Measurements from ENCODE around the gene EFCAB9.

EFCAB9 gene

GRCh38 chr5:172207511-172207910 lies 13.5 kb downstream of the EFCAB9 start:
- Histone ChIP-seq H3K27me3 (ENCODE audit: low read depth, low read length) (no peaks in the 10 kb centered on the region), H3K9ac (ENCODE audit: low read length) (no peak overlapping the region), H3K9me3 (ENCODE audit: insufficient read depth, low read length) (no peaks in the 10 kb centered on the region), H3K27ac (ENCODE audit: low read length) (no peak overlapping the region), H3K79me2 (ENCODE audit: low read length) (no peaks in the 10 kb centered on the region), H3K4me1 (ENCODE audit: low read length) (no peaks in the 10 kb centered on the region), H4K20me1 (ENCODE audit: insufficient read depth, low read length) (no peaks in the 10 kb centered on the region), H3K4me2 (ENCODE audit: low read length) (no peak overlapping the region), H2AFZ (ENCODE audit: low read depth, low read length) (no peak overlapping the region), H3K4me3 (ENCODE audit: low read length) (no peak overlapping the region), H3K36me3 (replicated peaks; ENCODE audit: low read depth, low read length) (peaks cover 15% of the 10 kb centered on the region)
- TF ChIP-seq EZH2phosphoT487 (IDR thresholded peaks at IDR 0.05; ENCODE audit: low read depth) (no peak), CTCF (IDR thresholded peaks at IDR 0.05; ENCODE audit: low read depth, low read length) (no peak)

- no peaks in the 10 kb centered on the region for H3K9me3 ChIP-seq (ENCODE audit: insufficient read depth, low read length)
- H3K79me2 ChIP-seq (ENCODE audit: low read length), result no peaks in the 10 kb centered on the region
- H2AFZ ChIP-seq (ENCODE audit: low read depth, low read length), result no peak overlapping the region
- no peak overlapping the region for H3K9ac ChIP-seq (ENCODE audit: low read length)
- no peak overlapping the region for H3K4me2 ChIP-seq (ENCODE audit: low read length)
- H4K20me1 ChIP-seq (ENCODE audit: insufficient read depth, low read length), result no peaks in the 10 kb centered on the region
- no peaks in the 10 kb centered on the region for H3K27me3 ChIP-seq (ENCODE audit: low read depth, low read length)
- H3K4me3 ChIP-seq (ENCODE audit: low read length), result no peak overlapping the region
- H3K36me3 ChIP-seq (replicated peaks; ENCODE audit: low read depth, low read length), result peaks cover 22% of the 10 kb centered on the region
- no peaks in the 10 kb centered on the region for H3K4me1 ChIP-seq (ENCODE audit: low read length)
- no peak overlapping the region for H3K27ac ChIP-seq (ENCODE audit: low read length)
- TF ChIP-seq CTCF (IDR thresholded peaks at IDR 0.05; ENCODE audit: low read depth, low read length), result no peak
- TF ChIP-seq EZH2phosphoT487 (IDR thresholded peaks at IDR 0.05; ENCODE audit: low read depth), result no peak
Measured at GRCh38 chr5:172209714-172210113, 15.7 kb downstream of the EFCAB9 start.

DNA sequence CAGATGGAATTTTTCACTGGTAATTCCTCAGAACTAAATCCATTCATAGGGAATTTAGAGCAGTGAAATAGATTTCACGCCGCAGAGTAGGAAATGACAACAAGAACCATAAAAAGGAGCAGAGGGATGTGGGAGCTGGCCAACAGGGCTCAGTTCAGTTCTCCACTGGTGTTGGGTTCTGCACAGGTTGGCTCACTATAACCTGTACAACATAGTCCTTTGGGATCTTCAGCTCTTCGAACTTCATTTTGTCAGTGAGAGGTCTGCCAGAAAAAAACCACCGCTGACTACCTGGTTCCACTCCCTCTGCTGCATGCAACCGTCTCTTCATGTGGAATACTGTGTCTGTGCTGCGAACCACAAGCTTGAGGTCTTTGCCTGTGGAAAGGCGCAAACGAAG lies 17.7 kb downstream of the EFCAB9 start:
- Histone ChIP-seq H3K36me3 (replicated peaks; ENCODE audit: low read depth, low read length) (peaks cover 28% of the 10 kb centered on the region), H3K79me2 (ENCODE audit: low read length) (no peaks in the 10 kb centered on the region), H3K4me1 (ENCODE audit: low read length) (no peaks in the 10 kb centered on the region), H3K27me3 (ENCODE audit: low read depth, low read length) (no peaks in the 10 kb centered on the region), H3K9me3 (ENCODE audit: insufficient read depth, low read length) (no peaks in the 10 kb centered on the region), H3K4me2 (ENCODE audit: low read length) (no peak overlapping the region), H3K27ac (ENCODE audit: low read length) (no peak overlapping the region), H2AFZ (ENCODE audit: low read depth, low read length) (no peak overlapping the region), H3K9ac (ENCODE audit: low read length) (no peak overlapping the region), H4K20me1 (ENCODE audit: insufficient read depth, low read length) (0 out of 2 replicates have a peak, but pooled peaks cover 2% of the 10 kb centered on the region), H3K4me3 (ENCODE audit: low read length) (no peak overlapping the region)
- TF ChIP-seq EZH2phosphoT487 (IDR thresholded peaks at IDR 0.05; ENCODE audit: low read depth) (no peak), CTCF (IDR thresholded peaks at IDR 0.05; ENCODE audit: low read depth, low read length) (no peak)

- H3K36me3 ChIP-seq (replicated peaks; ENCODE audit: low read depth, low read length), result peaks cover 31% of the 10 kb centered on the region
- no peaks in the 10 kb centered on the region for H3K9me3 ChIP-seq (ENCODE audit: insufficient read depth, low read length)
- H3K4me3 ChIP-seq (ENCODE audit: low read length), result no peak overlapping the region
- H3K27me3 ChIP-seq (ENCODE audit: low read depth, low read length), result no peaks in the 10 kb centered on the region
- H3K9ac ChIP-seq (ENCODE audit: low read length), result no peak overlapping the region
- no peaks in the 10 kb centered on the region for H3K4me1 ChIP-seq (ENCODE audit: low read length)
- H3K79me2 ChIP-seq (ENCODE audit: low read length), result no peaks in the 10 kb centered on the region
- 0 out of 2 replicates have a peak, but pooled peaks cover 2% of the 10 kb centered on the region for H4K20me1 ChIP-seq (ENCODE audit: insufficient read depth, low read length)
- TF ChIP-seq EZH2phosphoT487 (IDR thresholded peaks at IDR 0.05; ENCODE audit: low read depth), result no peak
- TF ChIP-seq CTCF (IDR thresholded peaks at IDR 0.05; ENCODE audit: low read depth, low read length), result no peak
- H3K27ac ChIP-seq (ENCODE audit: low read length), result no peak overlapping the region
- H3K4me2 ChIP-seq (ENCODE audit: low read length), result no peak overlapping the region
- no peak overlapping the region for H2AFZ ChIP-seq (ENCODE audit: low read depth, low read length)
Measured at GRCh38 chr5:172213126-172213525, 19.2 kb downstream of the EFCAB9 start.

Measured in OCI-LY3 (cell line).